ENCODE data around the gene FBXW11.

FBXW11 gene

DNA sequence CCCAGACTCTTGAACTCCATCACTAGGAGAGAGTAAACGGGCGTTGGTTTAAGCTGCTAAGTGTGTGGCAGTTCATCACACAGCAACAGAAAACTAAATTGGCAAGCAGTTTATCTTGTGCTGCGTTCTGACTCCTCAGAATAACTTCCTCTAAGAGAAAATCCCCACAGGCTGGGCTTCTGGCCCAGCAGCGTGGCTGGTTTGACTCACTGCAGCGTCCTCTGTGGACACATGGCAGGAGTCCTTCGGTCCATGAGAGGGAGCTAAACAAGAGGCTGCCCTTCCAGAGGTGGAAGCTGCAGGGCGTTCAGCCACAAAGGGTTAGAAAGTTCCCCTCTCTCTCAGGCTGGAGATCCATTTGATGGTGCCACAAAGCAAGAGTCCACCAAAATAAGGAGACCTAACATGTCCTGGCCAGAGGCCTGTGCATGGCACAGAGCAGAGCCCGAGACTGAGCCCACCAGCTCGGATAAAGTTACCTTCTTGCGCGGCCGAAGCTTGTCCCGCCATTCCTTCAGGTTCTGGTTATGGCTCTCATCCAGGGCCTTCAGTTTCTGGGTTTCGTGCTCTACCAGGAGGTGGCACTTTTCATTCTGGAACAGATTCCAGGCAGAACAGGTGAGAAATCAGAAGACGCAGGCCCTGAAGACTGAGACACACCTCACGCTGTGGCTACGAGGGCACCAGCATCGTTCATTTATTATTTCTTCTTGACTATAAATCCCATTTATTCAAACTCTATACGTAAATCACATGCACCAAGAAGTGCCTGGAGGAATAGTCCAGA is 46.2 kb upstream of the FBXW11 start:
- H3K36me3 ChIP-seq (replicated peaks; ENCODE audit: low read depth, low read length): peaks cover 63% of the 10 kb centered on the region
- H2AFZ ChIP-seq (ENCODE audit: low read depth, low read length): no peak overlapping the region

DNA sequence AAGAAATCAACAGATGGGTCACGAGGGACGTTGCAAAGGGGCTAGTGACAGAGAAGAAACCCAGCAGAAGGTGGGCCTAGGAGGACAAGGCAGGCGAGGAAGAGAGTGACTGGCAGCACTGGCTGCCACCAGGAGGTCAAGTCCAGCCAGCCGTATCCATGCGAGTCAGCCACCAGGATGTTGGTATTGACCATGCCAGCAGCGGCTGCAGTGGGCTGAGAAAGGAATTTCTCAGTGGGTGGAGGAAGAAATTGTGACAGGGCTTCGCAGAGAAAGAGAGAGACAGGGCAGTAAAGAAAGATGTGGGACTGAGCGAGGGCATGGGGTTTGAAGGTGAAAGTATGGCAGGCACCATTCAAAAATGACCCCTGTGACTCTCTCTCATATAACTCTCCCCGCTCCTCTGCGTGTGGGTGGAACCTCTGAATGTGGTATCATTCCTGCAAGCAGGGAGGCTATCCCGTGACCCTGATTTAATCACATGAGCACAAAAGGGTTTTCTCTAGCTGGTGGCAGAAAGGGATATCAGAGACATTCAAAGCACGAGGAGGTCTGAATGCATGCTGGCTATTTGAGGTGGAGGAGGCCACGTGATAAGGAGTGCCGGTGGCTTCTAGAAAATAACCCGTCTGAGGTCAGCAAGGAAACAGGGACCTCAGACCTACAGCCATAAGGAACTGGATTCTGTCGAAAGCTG is 45.4 kb upstream of the FBXW11 start:
- no peak overlapping the region for H2AFZ ChIP-seq (ENCODE audit: low read depth, low read length)
- no peaks in the 10 kb centered on the region for H3K27me3 ChIP-seq (ENCODE audit: low read depth, low read length)
- peaks cover 7% of the 10 kb centered on the region; the same call in 1 of the 2 replicates for H4K20me1 ChIP-seq (ENCODE audit: insufficient read depth, low read length)
- no peaks in the 10 kb centered on the region for H3K79me2 ChIP-seq (ENCODE audit: low read length)
- peaks cover 65% of the 10 kb centered on the region for H3K36me3 ChIP-seq (replicated peaks; ENCODE audit: low read depth, low read length)
- no peak overlapping the region for H3K4me2 ChIP-seq (ENCODE audit: low read length)
- no peaks in the 10 kb centered on the region for H3K9me3 ChIP-seq (ENCODE audit: insufficient read depth, low read length)
- no peak overlapping the region for H3K27ac ChIP-seq (ENCODE audit: low read length)
- TF ChIP-seq, protein P1, sequence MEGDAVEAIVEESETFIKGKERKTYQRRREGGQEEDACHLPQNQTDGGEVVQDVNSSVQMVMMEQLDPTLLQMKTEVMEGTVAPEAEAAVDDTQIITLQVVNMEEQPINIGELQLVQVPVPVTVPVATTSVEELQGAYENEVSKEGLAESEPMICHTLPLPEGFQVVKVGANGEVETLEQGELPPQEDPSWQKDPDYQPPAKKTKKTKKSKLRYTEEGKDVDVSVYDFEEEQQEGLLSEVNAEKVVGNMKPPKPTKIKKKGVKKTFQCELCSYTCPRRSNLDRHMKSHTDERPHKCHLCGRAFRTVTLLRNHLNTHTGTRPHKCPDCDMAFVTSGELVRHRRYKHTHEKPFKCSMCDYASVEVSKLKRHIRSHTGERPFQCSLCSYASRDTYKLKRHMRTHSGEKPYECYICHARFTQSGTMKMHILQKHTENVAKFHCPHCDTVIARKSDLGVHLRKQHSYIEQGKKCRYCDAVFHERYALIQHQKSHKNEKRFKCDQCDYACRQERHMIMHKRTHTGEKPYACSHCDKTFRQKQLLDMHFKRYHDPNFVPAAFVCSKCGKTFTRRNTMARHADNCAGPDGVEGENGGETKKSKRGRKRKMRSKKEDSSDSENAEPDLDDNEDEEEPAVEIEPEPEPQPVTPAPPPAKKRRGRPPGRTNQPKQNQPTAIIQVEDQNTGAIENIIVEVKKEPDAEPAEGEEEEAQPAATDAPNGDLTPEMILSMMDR (IDR thresholded peaks at IDR 0.05; ENCODE audit: low read depth, low read length): no peak
- no peak for TF ChIP-seq EZH2phosphoT487 (IDR thresholded peaks at IDR 0.05; ENCODE audit: low read depth)
- no peaks in the 10 kb centered on the region for H3K4me1 ChIP-seq (ENCODE audit: low read length)
- no peak overlapping the region for H3K4me3 ChIP-seq (ENCODE audit: low read length)
- H3K9ac ChIP-seq (ENCODE audit: low read length): no peak overlapping the region

More for the DNA sequence above, 46.2 kb upstream of the FBXW11 start:
- no peak overlapping the region for H3K9ac ChIP-seq (ENCODE audit: low read length)
- H3K27me3 ChIP-seq (ENCODE audit: low read depth, low read length): no peaks in the 10 kb centered on the region
- H3K4me3 ChIP-seq (ENCODE audit: low read length): no peak overlapping the region
- no peak overlapping the region for H3K27ac ChIP-seq (ENCODE audit: low read length)
- H3K4me1 ChIP-seq (ENCODE audit: low read length): no peaks in the 10 kb centered on the region
- no peaks in the 10 kb centered on the region for H3K9me3 ChIP-seq (ENCODE audit: insufficient read depth, low read length)
- H3K4me2 ChIP-seq (ENCODE audit: low read length): no peak overlapping the region
- TF ChIP-seq, protein P1 (IDR thresholded peaks at IDR 0.05; ENCODE audit: low read depth, low read length): no peak
- no peak for TF ChIP-seq EZH2phosphoT487 (IDR thresholded peaks at IDR 0.05; ENCODE audit: low read depth)
- peaks cover 7% of the 10 kb centered on the region; the same call in 1 of the 2 replicates for H4K20me1 ChIP-seq (ENCODE audit: insufficient read depth, low read length)
- H3K79me2 ChIP-seq (ENCODE audit: low read length): no peaks in the 10 kb centered on the region

DNA sequence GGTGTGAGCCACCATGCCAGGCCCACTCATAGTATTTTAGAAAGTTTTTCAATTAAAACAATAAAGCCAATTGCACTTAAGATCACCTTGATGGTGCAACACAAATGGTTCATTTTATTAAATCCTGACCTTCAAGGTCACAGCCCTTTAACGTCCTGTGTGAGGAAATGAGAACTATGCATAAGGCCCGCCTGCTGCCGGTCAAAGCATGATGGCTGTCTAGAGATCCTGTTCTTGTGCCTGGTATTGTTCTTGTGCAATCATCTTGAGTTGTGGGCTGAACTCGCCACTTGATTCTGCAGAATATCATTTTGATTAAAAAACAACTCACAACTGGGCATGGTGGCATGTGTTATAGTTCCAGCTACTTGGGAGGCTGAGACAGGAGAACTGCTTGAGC is 43.6 kb upstream of the FBXW11 start:
- peaks cover 55% of the 10 kb centered on the region for H3K36me3 ChIP-seq (replicated peaks; ENCODE audit: low read depth, low read length)
- no peak overlapping the region for H3K9ac ChIP-seq (ENCODE audit: low read length)
- no peak overlapping the region for H3K27ac ChIP-seq (ENCODE audit: low read length)
- H3K4me1 ChIP-seq (ENCODE audit: low read length): no peaks in the 10 kb centered on the region
- no peaks in the 10 kb centered on the region for H3K27me3 ChIP-seq (ENCODE audit: low read depth, low read length)
- peaks cover 7% of the 10 kb centered on the region; the same call in 1 of the 2 replicates for H4K20me1 ChIP-seq (ENCODE audit: insufficient read depth, low read length)
- TF ChIP-seq, protein P1 (IDR thresholded peaks at IDR 0.05; ENCODE audit: low read depth, low read length): no peak
- TF ChIP-seq EZH2phosphoT487 (IDR thresholded peaks at IDR 0.05; ENCODE audit: low read depth): no peak
- no peaks in the 10 kb centered on the region for H3K9me3 ChIP-seq (ENCODE audit: insufficient read depth, low read length)
- H3K79me2 ChIP-seq (ENCODE audit: low read length): no peaks in the 10 kb centered on the region
- H3K4me3 ChIP-seq (ENCODE audit: low read length): no peak overlapping the region
- no peak overlapping the region for H2AFZ ChIP-seq (ENCODE audit: low read depth, low read length)
- no peak overlapping the region for H3K4me2 ChIP-seq (ENCODE audit: low read length)

DNA sequence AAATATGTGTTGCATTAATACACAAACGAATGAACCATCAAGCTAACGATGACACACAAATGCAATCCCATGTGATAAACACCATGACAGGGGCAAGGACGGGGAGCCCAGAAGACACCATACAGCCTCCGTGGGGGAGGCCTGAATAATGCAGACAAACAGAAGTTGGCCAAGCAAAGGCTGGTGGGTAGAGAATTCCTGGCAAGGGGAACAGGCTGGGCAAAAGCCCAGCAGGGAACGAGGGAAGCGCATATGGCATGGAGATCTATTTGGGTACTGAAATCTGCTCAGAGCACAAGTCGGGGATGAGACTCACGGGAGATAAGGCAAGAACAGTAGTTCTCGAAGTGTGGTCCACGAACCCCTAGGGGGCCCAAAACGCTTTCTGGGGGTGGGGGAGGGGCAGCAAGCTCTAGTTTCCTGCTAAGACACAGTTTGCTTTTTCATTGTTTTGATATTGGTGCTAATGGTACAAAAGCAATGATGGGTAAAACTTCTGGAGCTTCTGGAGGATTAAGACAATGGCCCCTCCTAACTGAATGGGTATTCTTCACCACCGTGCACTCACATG is 42.9 kb upstream of the FBXW11 start:
- H3K79me2 ChIP-seq (ENCODE audit: low read length): no peaks in the 10 kb centered on the region
- no peaks in the 10 kb centered on the region for H3K4me1 ChIP-seq (ENCODE audit: low read length)
- H3K27me3 ChIP-seq (ENCODE audit: low read depth, low read length): no peaks in the 10 kb centered on the region
- TF ChIP-seq EZH2phosphoT487 (IDR thresholded peaks at IDR 0.05; ENCODE audit: low read depth): no peak
- TF ChIP-seq, protein P1 (IDR thresholded peaks at IDR 0.05; ENCODE audit: low read depth, low read length): no peak
- H3K9ac ChIP-seq (ENCODE audit: low read length): no peak overlapping the region
- H3K4me3 ChIP-seq (ENCODE audit: low read length): no peak overlapping the region
- H3K4me2 ChIP-seq (ENCODE audit: low read length): no peak overlapping the region
- no peak overlapping the region for H2AFZ ChIP-seq (ENCODE audit: low read depth, low read length)
- no peak overlapping the region for H3K27ac ChIP-seq (ENCODE audit: low read length)
- no peaks in the 10 kb centered on the region for H3K9me3 ChIP-seq (ENCODE audit: insufficient read depth, low read length)
- H3K36me3 ChIP-seq (replicated peaks; ENCODE audit: low read depth, low read length): peaks cover 53% of the 10 kb centered on the region
- peaks cover 7% of the 10 kb centered on the region; the same call in 1 of the 2 replicates for H4K20me1 ChIP-seq (ENCODE audit: insufficient read depth, low read length)

Measured in OCI-LY3 (cell line).